ENCODE measurements around the gene NFKBIE.

The NFKBIE gene

GRCh38 chr6:44272999-44273566 lies 7.7 kb upstream of the NFKBIE start:
- DNase-seq (ENCODE audit: low read depth) = no peak

GRCh38 chr6:44272529-44272928 lies 7.2 kb upstream of the NFKBIE start:
- DNase-seq (ENCODE audit: low read depth) = no peak

- no peak for DNase-seq (ENCODE audit: low read depth)
These were observed 6.6 kb upstream of the NFKBIE start for GRCh38 chr6:44271914-44272313.

GRCh38 chr6:44271406-44271723 lies 6.0 kb upstream of the NFKBIE start:
- DNase-seq (ENCODE audit: low read depth) = no peak

DNA sequence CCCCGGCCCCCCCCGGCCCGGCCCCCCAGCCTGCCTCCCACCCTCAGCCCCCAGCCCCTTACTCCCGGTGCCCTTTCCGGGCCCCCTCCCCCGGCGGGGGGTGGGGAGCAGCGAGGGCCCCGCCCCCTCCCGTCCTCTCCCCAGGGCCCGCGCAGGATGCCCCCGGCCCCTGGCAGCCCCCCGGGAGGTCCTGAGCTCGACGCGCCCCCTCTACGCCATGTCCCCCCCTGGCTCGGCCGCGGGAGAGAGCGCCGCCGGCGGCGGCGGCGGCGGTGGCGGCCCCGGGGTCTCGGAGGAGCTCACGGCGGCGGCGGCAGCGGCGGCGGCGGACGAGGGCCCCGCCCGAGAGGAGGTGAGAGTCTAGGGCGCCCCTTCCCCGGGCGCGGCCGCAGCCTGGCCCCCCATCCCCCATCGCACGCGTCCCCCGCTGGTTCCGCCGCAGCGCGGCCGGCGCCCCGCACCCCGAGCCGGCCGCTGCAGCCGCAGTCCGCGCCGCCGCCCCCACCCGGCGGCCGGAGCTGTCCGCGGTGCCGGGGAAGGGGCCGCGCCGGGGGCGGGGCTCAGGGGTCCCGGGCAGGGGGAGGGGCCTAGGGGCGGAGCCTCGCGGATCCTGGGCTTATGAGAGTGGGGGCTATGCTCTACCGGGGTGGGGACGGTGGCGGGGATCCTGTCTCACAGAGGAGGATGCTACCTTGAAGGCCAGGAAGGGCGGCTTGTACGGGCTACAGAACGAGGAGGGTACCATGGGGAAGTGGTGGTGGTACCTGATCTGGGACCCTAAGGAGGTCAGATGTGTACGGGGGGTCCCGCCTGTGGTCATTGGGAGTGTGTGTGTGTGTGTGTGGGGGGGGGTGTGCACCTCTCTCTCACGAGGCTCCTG lies 5.4 kb upstream of the NFKBIE start:
- DNase-seq (ENCODE audit: low read depth) = no peak

- no peak for DNase-seq (ENCODE audit: low read depth)
These were observed 4.7 kb upstream of the NFKBIE start, which contains the start of gene TMEM151B for GRCh38 chr6:44269921-44270525. Gene TMEM151B, plus strand, starts transcription at chr6:44270450. Its CDS starts 293 bp downstream, at chr6:44270743.

- DNase-seq (ENCODE audit: low read depth) = no peak
These were observed 4.0 kb upstream of the NFKBIE start for GRCh38 chr6:44269178-44269920.

- no peak for DNase-seq (ENCODE audit: low read depth)
These were observed 2.8 kb upstream of the NFKBIE start for GRCh38 chr6:44268095-44268628.

DNA sequence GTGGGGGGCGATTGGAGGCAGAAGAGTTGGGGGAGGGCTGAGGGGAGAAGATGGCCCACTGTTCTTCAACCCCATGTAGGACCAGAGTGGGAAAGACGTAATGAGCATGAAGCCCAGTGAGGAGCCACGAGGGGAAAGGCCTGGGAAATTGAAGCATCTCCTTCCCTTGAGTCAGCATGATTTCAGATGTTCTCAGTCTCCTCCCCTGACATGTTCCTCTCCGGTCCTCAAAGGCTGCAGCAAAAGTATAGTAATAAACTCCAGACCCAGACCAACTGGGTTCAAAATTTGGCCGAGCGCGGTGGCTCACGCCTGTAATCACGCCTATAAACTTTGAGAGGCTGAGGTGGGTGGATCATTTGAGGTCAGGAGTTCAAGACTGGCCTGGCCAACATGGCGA lies 1.9 kb upstream of the NFKBIE start:
- DNase-seq (ENCODE audit: low read depth) = no peak

DNA sequence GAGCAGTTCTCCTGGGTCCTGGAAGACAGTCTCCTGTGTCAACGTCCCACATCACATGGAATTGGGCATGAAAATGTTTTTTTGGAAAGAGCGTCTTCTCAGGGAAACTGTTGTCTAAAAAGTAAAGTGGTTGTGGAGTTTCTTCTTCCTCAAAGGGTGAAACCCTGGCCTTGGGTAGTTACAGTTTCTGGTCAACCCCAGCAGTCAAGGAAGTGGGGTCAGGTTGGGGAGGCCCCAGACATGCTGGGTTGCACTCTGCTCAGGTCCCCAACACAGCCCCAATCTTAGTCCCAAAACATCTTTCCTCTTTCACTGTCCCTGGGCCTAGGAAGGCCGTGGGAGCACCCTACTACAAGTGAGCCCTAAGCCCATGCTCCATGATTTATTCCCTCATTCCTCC lies 996 bp upstream of the NFKBIE start:
- DNase-seq (ENCODE audit: low read depth) = no peak

GRCh38 chr6:44265722-44266233 lies 427 bp upstream of the NFKBIE start:
- no peak for DNase-seq (ENCODE audit: low read depth)

- no peak for DNase-seq (ENCODE audit: low read depth)
These were observed 971 bp downstream of the NFKBIE start for GRCh38 chr6:44264154-44265006.

DNA sequence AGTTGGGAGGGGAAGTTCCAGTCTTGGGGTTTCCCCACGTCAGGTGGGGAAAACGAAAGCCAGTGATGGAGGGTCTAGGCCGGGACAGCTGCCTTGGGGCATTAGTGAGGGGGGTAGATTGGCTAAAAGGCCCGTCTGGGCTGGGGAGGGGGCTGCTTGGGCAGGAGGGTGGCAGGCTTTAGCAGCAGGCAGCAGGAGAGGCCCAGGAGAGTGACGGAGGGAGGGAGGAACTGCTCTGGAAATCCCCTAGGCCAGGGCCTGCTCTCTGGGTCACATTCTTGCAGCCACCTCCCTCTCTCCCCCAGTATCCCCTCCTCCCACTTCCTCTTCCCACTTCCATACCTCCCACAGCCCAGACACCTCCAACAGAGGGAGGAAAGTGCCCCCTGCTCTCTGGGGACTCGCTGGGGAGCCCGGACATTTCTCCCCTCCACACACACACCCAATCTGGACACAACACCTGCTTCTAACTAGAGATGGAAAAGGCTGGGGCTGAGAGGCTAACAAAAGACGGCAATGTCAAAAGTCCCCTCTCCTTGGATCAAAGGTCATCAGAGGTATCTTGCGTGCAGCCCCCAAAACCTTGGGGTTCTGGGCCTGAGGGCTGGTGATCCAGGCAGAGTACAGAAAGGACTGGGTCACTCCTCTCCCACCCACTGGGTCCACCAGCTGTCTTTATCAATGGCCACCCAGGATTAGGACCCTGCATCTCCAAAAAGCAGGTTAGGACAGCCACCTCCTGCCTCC lies 1.8 kb downstream of the NFKBIE start:
- no peak for DNase-seq (ENCODE audit: low read depth)

DNA sequence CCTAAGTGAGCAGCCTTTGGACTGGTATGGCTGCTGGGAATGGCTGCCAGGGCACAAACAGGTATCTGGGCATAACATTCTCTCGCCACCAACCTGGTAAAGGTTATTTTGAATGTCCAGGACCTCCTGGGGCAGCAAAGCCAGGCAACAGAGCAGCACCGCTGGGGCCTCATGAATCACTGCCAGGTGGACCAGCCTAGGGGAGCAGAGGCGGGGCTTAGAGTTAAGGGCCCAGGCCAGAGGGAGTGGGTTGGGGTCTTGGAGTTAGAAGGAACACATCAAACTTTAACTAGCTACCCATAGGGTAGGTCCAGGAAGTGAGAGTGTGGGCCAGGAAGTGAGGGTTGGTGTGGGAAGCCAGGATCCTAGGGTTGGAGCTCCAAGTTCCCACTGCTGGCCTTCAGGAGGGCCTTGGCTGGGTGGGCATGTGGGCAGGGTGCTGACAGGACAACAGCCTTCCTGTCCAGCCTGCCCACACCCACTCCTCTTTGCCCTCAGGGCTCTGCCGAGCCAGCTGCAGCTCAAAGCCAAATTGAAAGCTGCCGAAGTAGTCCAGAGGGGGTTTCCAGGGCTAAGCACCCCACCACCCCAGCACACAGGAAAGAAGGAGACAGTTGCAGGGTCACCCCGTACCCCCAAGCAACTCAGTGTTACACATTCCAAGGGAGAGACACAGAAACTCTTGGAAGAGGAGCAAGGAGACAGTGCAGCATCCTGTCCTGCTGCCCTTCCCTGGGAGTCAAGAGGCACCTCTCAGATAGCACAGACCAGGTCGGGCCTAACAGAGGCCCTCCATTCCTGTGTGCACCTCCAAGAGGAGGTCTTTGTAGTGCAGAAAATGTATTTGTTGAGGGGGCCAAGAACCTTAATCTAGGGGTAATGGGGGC lies 2.6 kb downstream of the NFKBIE start:
- no peak for DNase-seq (ENCODE audit: low read depth)

DNA sequence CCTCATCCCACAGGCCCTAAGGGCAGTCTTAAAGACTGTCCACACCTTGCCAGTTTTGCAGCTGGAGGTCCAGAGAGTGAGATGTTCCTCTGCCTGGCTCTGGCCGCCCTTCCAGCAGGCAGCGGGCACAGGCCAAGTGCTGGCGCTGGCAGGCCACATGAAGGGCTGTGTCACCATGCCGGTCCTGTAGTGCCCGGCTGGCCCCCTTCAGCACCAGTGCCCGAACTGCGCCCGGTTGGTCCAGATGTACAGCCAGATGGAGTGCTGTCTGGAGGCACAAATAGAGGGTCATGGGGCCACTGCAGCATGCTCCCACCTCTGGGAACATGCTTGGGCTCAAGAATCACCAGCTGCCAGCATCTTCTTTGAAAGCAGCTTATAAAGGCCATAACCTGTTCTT lies 3.8 kb downstream of the NFKBIE start:
- DNase-seq (ENCODE audit: low read depth) = no peak

- no peak for DNase-seq (ENCODE audit: low read depth)
These were observed 4.7 kb downstream of the NFKBIE start for GRCh38 chr6:44260451-44261297.

GRCh38 chr6:44260011-44260410 lies 5.3 kb downstream of the NFKBIE start:
- no peak for DNase-seq (ENCODE audit: low read depth)

DNA sequence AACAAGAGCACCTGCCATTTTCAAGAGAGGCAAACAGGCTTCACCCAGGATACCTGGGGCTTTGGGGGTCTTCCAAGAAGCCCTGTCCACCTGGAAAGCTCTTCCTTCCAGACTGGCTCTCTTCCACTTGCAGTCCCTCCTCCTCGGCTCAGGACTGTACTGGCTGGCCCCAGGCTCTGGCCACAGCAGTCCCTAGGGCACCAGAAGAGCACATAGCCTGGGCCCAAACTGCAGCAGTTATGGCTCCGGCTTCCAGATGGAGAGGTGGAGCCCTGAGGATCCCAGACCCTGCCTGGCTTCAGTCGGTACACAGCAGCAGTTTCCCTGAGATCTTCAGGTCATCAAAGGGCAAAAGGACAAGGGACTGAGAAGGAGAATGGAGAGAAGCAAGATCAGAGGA lies 6.4 kb downstream of the NFKBIE start:
- no peak for DNase-seq (ENCODE audit: low read depth)

All from non-pigmented ciliary epithelial cell (primary cell).